CMK (cell line): ENCODE data around the gene GALP.
"Not testable (repeated sequence)": the region's sequence is repeated elsewhere in the genome, so short reads cannot be mapped to it uniquely, and the experiment has no call there.

ENCODE experiments used
- DNase-seq: peaks from one replicate; pipeline ENCODE4 v3.0.0-alpha.2; 2010; ENCODE audit warnings: low read depth

Gene GALP

GRCh38 chr19:56175861-56176307 lies at the start of gene GALP:
Gene GALP, plus strand, starts transcription at chr19:56176008. Its CDS starts 1,101 bp downstream, at chr19:56177109.
- not testable (repeated sequence) for DNase-seq

GRCh38 chr19:56126983-56127780 lies 48.6 kb upstream of the GALP start:
- no peak for DNase-seq

GRCh38 chr19:56130006-56130405 lies 45.8 kb upstream of the GALP start:
- no peak for DNase-seq

- DNase-seq = no peak
Measured at GRCh38 chr19:56131651-56132050, 44.2 kb upstream of the GALP start.

GRCh38 chr19:56132316-56132822 lies 43.4 kb upstream of the GALP start:
- DNase-seq = no peak

- no peak for DNase-seq
Measured at GRCh38 chr19:56133858-56134653, 41.8 kb upstream of the GALP start.

GRCh38 chr19:56134654-56134921 lies 41.2 kb upstream of the GALP start:
- DNase-seq = no peak

GRCh38 chr19:56136362-56136761 lies 39.4 kb upstream of the GALP start:
- DNase-seq = no peak

- DNase-seq = no peak
Measured at GRCh38 chr19:56137405-56137804, 38.4 kb upstream of the GALP start.

- DNase-seq = no peak
Measured at GRCh38 chr19:56138069-56138468, 37.7 kb upstream of the GALP start.

- no peak for DNase-seq
Measured at GRCh38 chr19:56139847-56140582, 35.8 kb upstream of the GALP start.

- peak; percentile 98 for DNase-seq
Measured at GRCh38 chr19:56140583-56141416, 35.0 kb upstream of the GALP start, which contains the start of gene ZNF444. Gene ZNF444, plus strand, starts transcription at chr19:56141287. Its CDS starts 5,625 bp downstream, at chr19:56146912.

GRCh38 chr19:56141417-56141993 lies 34.3 kb upstream of the GALP start:
- no peak for DNase-seq

- no peak for DNase-seq
Measured at GRCh38 chr19:56142087-56142787, 33.6 kb upstream of the GALP start.

GRCh38 chr19:56142897-56143434 lies 32.8 kb upstream of the GALP start:
- DNase-seq = no peak

- DNase-seq = no peak
Measured at GRCh38 chr19:56144376-56144775, 31.4 kb upstream of the GALP start.

- DNase-seq = no peak
Measured at GRCh38 chr19:56144831-56145230, 31.0 kb upstream of the GALP start.

- DNase-seq = no peak
Measured at GRCh38 chr19:56145698-56146097, 30.1 kb upstream of the GALP start.

- DNase-seq = no peak
Measured at GRCh38 chr19:56146904-56147303, 28.9 kb upstream of the GALP start.

GRCh38 chr19:56147307-56147706 lies 28.5 kb upstream of the GALP start:
- no peak for DNase-seq
